Astrocyte (in vitro differentiated cells and primary cell): ENCODE data around the gene DNASE2B. TPM values are rescaled to one million over a fixed set of nuclear protein-coding genes. Genes with fewer than 3 reads are reported as not detected.

Source experiments
- DNase-seq: peaks from one replicate; pipeline ENCODE4 v3.0.0-alpha.2; 2010; ENCODE audit warnings: low read depth
- FAIRE-seq: peaks from 2 replicates; lab custom pipeline; 2011; peaks lifted over from hg19 to GRCh38; lab: Jason Lieb, UNC
- H2AFZ ChIP-seq: 2 replicates; pipeline ENCODE4 v1.6.0; 2012; ENCODE audit warnings: low read depth, low read length, inconsistent platforms
- H3K27ac ChIP-seq: 2 replicates; pipeline ENCODE4 v1.5.1; 2011; ENCODE audit warnings: low read depth, low read length, inconsistent platforms
- H3K27me3 ChIP-seq: 2 replicates; pipeline ENCODE4 v1.6.0; 2011; ENCODE audit warnings: low read length, inconsistent platforms; ENCODE audit not compliant: insufficient read depth
- H3K36me3 ChIP-seq: 2 replicates; pipeline ENCODE4 v1.5.1; 2011; ENCODE audit warnings: low read length, inconsistent platforms; ENCODE audit not compliant: insufficient read depth
- H3K4me1 ChIP-seq: 2 replicates; pipeline ENCODE4 v1.5.1; 2011; ENCODE audit warnings: low read length, inconsistent platforms; ENCODE audit not compliant: insufficient read depth
- H3K4me2 ChIP-seq: 2 replicates; pipeline ENCODE4 v1.6.0; 2012; ENCODE audit warnings: low read length, inconsistent platforms
- H3K4me3 ChIP-seq: 2 replicates; pipeline ENCODE4 v1.5.1; 2011; ENCODE audit warnings: low read depth, mild to moderate bottlenecking, low read length, inconsistent platforms; ENCODE audit not compliant: insufficient read depth
- H3K79me2 ChIP-seq: 2 replicates; pipeline ENCODE4 v1.6.0; 2012; ENCODE audit warnings: mild to moderate bottlenecking, low read length, inconsistent platforms; ENCODE audit not compliant: insufficient read depth
- H3K9ac ChIP-seq: 2 replicates; pipeline ENCODE4 v1.6.0; 2012; ENCODE audit warnings: mild to moderate bottlenecking, low read length, inconsistent platforms
- H3K9me3 ChIP-seq: 2 replicates; pipeline ENCODE4 v1.5.1; 2012; ENCODE audit warnings: low read depth, mild to moderate bottlenecking, low read length, inconsistent platforms; ENCODE audit not compliant: insufficient read depth
- H4K20me1 ChIP-seq: 2 replicates; pipeline ENCODE4 v1.6.0; 2012; ENCODE audit warnings: low read length, inconsistent platforms; ENCODE audit not compliant: insufficient read depth
- H3K27ac Mint-ChIP-seq: one replicate; pipeline ENCODE4 v1.8.0; 2021; ENCODE audit warnings: mild to moderate bottlenecking, mixed read lengths; ENCODE audit not compliant: unreplicated experiment
- H3K27me3 Mint-ChIP-seq: one replicate; pipeline ENCODE4 v1.8.0; 2021; ENCODE audit warnings: low read depth, mixed read lengths; ENCODE audit not compliant: unreplicated experiment
- H3K36me3 Mint-ChIP-seq: one replicate; pipeline ENCODE4 v1.8.0; 2021; ENCODE audit warnings: low read depth, mixed read lengths; ENCODE audit not compliant: unreplicated experiment
- H3K4me1 Mint-ChIP-seq: one replicate; pipeline ENCODE4 v1.8.0; 2021; ENCODE audit warnings: low read depth, mixed read lengths; ENCODE audit not compliant: unreplicated experiment
- H3K4me3 Mint-ChIP-seq: one replicate; pipeline ENCODE4 v1.8.0; 2021; ENCODE audit warnings: mild to moderate bottlenecking, moderate library complexity, mixed read lengths; ENCODE audit not compliant: unreplicated experiment
- H3K9me3 Mint-ChIP-seq: one replicate; pipeline ENCODE4 v1.8.0; 2021; ENCODE audit warnings: mild to moderate bottlenecking, mixed read lengths; ENCODE audit not compliant: unreplicated experiment
- CTCF ChIP-seq: IDR thresholded peaks from 2 replicates; pipeline ENCODE4 v1.5.1; 2011; ENCODE audit warnings: low read depth, mild to moderate bottlenecking, inconsistent platforms, low read length, moderate library complexity; ENCODE audit not compliant: insufficient read depth
- EZH2 ChIP-seq: IDR thresholded peaks from 2 replicates; pipeline ENCODE4 v1.6.1; 2012; ENCODE audit warnings: mild to moderate bottlenecking, low read length, inconsistent platforms; ENCODE audit not compliant: insufficient read depth
- total RNA-seq: library from RNA; stranded (reverse); gene quantifications from 2 replicates; pipeline ENCODE4 v1.2.1, GENCODE V29; 2021

Gene DNASE2B
- total RNA-seq, 1 donor from 2014 or later, result not detected

- peak; percentile 61 for DNase-seq
- Histone ChIP-seq H3K9ac (no peak overlapping the region), H3K27me3 (no peaks in the 10 kb centered on the region), H3K4me3 (no peak overlapping the region), H3K4me1 (peaks cover 8% of the 10 kb centered on the region), H3K36me3 (no peaks in the 10 kb centered on the region), H4K20me1 (no peaks in the 10 kb centered on the region), H3K9me3 (no peaks in the 10 kb centered on the region), H3K27ac (no peak overlapping the region), H2AFZ (no peak overlapping the region), H3K4me2 (no peak overlapping the region), H3K79me2 (no peaks in the 10 kb centered on the region)
- H3K27ac Mint-ChIP-seq, result no peak overlapping the region
- no peaks in the 10 kb centered on the region for H3K4me1 Mint-ChIP-seq
- no peaks in the 10 kb centered on the region for H3K36me3 Mint-ChIP-seq
- TF ChIP-seq EZH2 (no peak), CTCF (no peak)
- FAIRE-seq, result no peak
- H3K27me3 Mint-ChIP-seq, result no peaks in the 10 kb centered on the region
- peaks cover 3% of the 10 kb centered on the region for H3K9me3 Mint-ChIP-seq
- H3K4me3 Mint-ChIP-seq, result no peak overlapping the region
Measured at GRCh38 chr1:84427250-84428188, 29.2 kb downstream of the DNASE2B start.

GRCh38 chr1:84428235-84428634, 30.0 kb downstream of the DNASE2B start:
- no peak for FAIRE-seq
- no peak overlapping the region for H3K4me2 ChIP-seq
- H3K79me2 ChIP-seq, result no peaks in the 10 kb centered on the region
- peaks cover 9% of the 10 kb centered on the region for H3K4me1 ChIP-seq
- no peak overlapping the region for H2AFZ ChIP-seq
- DNase-seq, result no peak
- H3K4me3 ChIP-seq, result no peak overlapping the region
- H3K36me3 Mint-ChIP-seq, result no peaks in the 10 kb centered on the region
- H3K4me1 Mint-ChIP-seq, result peaks cover under 1% of the 10 kb centered on the region
- H3K27ac Mint-ChIP-seq, result no peak overlapping the region
- H3K36me3 ChIP-seq, result no peaks in the 10 kb centered on the region
- H3K4me3 Mint-ChIP-seq, result no peak overlapping the region
- no peaks in the 10 kb centered on the region for H3K9me3 ChIP-seq
- no peaks in the 10 kb centered on the region for H4K20me1 ChIP-seq
- TF ChIP-seq CTCF (no peak), EZH2 (no peak)
- H3K27me3 ChIP-seq, result no peaks in the 10 kb centered on the region
- no peak overlapping the region for H3K27ac ChIP-seq
- peaks cover 3% of the 10 kb centered on the region for H3K9me3 Mint-ChIP-seq
- no peaks in the 10 kb centered on the region for H3K27me3 Mint-ChIP-seq
- H3K9ac ChIP-seq, result no peak overlapping the region

GRCh38 chr1:84429231-84429630, 30.9 kb downstream of the DNASE2B start:
- Mint-ChIP-seq H3K4me1 (peaks cover 3% of the 10 kb centered on the region), H3K9me3 (peaks cover 3% of the 10 kb centered on the region), H3K36me3 (no peaks in the 10 kb centered on the region), H3K27ac (no peak overlapping the region), H3K27me3 (no peaks in the 10 kb centered on the region), H3K4me3 (no peak overlapping the region)
- peaks cover 14% of the 10 kb centered on the region for H3K4me1 ChIP-seq
- H3K27me3 ChIP-seq, result no peaks in the 10 kb centered on the region
- no peak overlapping the region for H3K4me3 ChIP-seq
- TF ChIP-seq CTCF (no peak), EZH2 (no peak)
- H3K4me2 ChIP-seq, result no peak overlapping the region
- FAIRE-seq (no peak), DNase-seq (no peak)
- H3K9me3 ChIP-seq, result no peaks in the 10 kb centered on the region
- H3K9ac ChIP-seq, result no peak overlapping the region
- H3K27ac ChIP-seq, result no peak overlapping the region
- H2AFZ ChIP-seq, result no peak overlapping the region
- no peaks in the 10 kb centered on the region for H3K36me3 ChIP-seq
- no peaks in the 10 kb centered on the region for H3K79me2 ChIP-seq
- no peaks in the 10 kb centered on the region for H4K20me1 ChIP-seq
